HepG2 (cell line): ENCODE data around the gene CLPTM1L. TPM values are rescaled to one million over a fixed set of nuclear protein-coding genes. Genes with fewer than 3 reads are reported as not detected.

Source experiments
- ATAC-seq: fragments of 200-7000 bp; cut with Tn5 transposase; 3 replicates; pipeline ENCODE4 v1.9.1; 2020; ENCODE audit warnings: mild to moderate bottlenecking, moderate library complexity
- BruUV-seq: library from RNA; stranded (reverse); fragments of 400-500 nt; replicated peaks from 2 replicates; lab custom pipeline; 2021; lab: Mats Ljungman, UMichigan
- CTCF ChIA-PET: fragments of 300-600 bp; formaldehyde crosslinking; extraction: SDS; loops from one replicate; lab custom pipeline; 2021; ENCODE audit warnings: low total read pairs, inconsistent platforms, low intra/inter-chr PET ratio; lab: Yijun Ruan, JAX
- POLR2A ChIA-PET: fragments of 350-600 bp; sonication (Branson Sonifier 250); formaldehyde crosslinking; loops from one replicate; lab custom pipeline; 2020; ENCODE audit warnings: antibody characterized with exemption, inconsistent platforms; lab: Yijun Ruan, JAX
- DNase-seq: peaks from one replicate; pipeline ENCODE4 v3.0.0-alpha.2; 2015; ENCODE audit warnings: low spot score
- FAIRE-seq: peaks from 3 replicates; lab custom pipeline; 2011; peaks lifted over from hg19 to GRCh38; lab: Jason Lieb, UNC
- H2AFZ ChIP-seq: one replicate; pipeline ENCODE4 v1.6.1; 2011; ENCODE audit warnings: low read length, inconsistent platforms
- H3K27ac ChIP-seq: fragments of 300-600 bp; 3 replicates; pipeline ENCODE4 v1.8.0; 2011; ENCODE audit warnings: mixed run types, mild to moderate bottlenecking, mixed read lengths, low read length, inconsistent platforms; ENCODE audit not compliant: insufficient read depth; ENCODE audit errors: extremely low read length
- H3K27me3 ChIP-seq, 2 experiments: fragments of 200-600 bp in 1 of 2; 2 replicates in 1 of 2; 3 replicates in 1 of 2; pipeline versions ENCODE4 v1.6.0 to v1.8.0; 2011; ENCODE audit warnings: low read length in 2 of 2, mild to moderate bottlenecking in 2 of 2, moderate library complexity in 2 of 2, inconsistent platforms in 1 of 2; ENCODE audit not compliant: insufficient read depth in 2 of 2, control insufficient read depth in 1 of 2
- H3K36me3 ChIP-seq, 2 experiments: fragments of 200-600 bp in 1 of 2; replicated peaks in 1 of 2; 2 replicates in 1 of 2; 3 replicates in 1 of 2; pipeline versions ENCODE4 v1.5.1 to v1.8.0; 2011; ENCODE audit warnings: low read length in 2 of 2, inconsistent platforms in 1 of 2; ENCODE audit not compliant: insufficient read depth in 2 of 2, control insufficient read depth in 1 of 2
- H3K4me1 ChIP-seq: 2 replicates; pipeline ENCODE4 v1.5.1; 2012; ENCODE audit warnings: low read length, inconsistent platforms; ENCODE audit not compliant: insufficient read depth
- H3K4me2 ChIP-seq: 2 replicates; pipeline ENCODE4 v1.6.0; 2011; ENCODE audit warnings: low read depth, low read length, inconsistent platforms
- H3K4me3 ChIP-seq, 3 experiments: fragments of 200-600 bp in 1 of 3; sonication (generic), shearing (Covaris generic) in 1 of 3; replicated peaks in 1 of 3; 2 replicates each; pipeline ENCODE4 v1.5.1; 2011 to 2016; ENCODE audit warnings: low read length in 3 of 3, inconsistent platforms in 2 of 3, low read depth in 2 of 3, mild to moderate bottlenecking in 2 of 3, control low read depth in 1 of 3, mixed read lengths in 1 of 3; ENCODE audit not compliant: insufficient read depth in 1 of 3
- H3K79me2 ChIP-seq: one replicate; pipeline ENCODE4 v1.6.1; 2011; ENCODE audit warnings: low read length, inconsistent platforms; ENCODE audit not compliant: insufficient read depth
- H3K9ac ChIP-seq: 2 replicates; pipeline ENCODE4 v1.6.0; 2011; ENCODE audit warnings: mild to moderate bottlenecking, low read depth, low read length, inconsistent platforms; ENCODE audit not compliant: insufficient read depth
- H3K9me3 ChIP-seq: 2 replicates; pipeline ENCODE4 v1.5.1; 2012; ENCODE audit warnings: mild to moderate bottlenecking, low read length
- H4K20me1 ChIP-seq: 2 replicates; pipeline ENCODE4 v1.6.0; 2011; ENCODE audit warnings: inconsistent platforms, mild to moderate bottlenecking, low read length, moderate library complexity; ENCODE audit not compliant: insufficient read depth
- CCDC6 ChIP-seq: sonication (generic); formaldehyde crosslinking; IDR thresholded peaks from 2 replicates; pipeline ENCODE4 v1.8.1; 2022; ENCODE audit warnings: mild to moderate bottlenecking, missing genetic modification reagents, moderate library complexity
- EP300 ChIP-seq, 3 experiments: sonication (generic) in 1 of 3; formaldehyde crosslinking in 1 of 3; IDR thresholded peaks; 2 replicates each; pipeline versions ENCODE4 v1.5.1 to v1.6.1; 2011 to 2020; ENCODE audit warnings: low read depth in 2 of 3, low read length in 2 of 3, borderline replicate concordance in 1 of 3, improper control_type of control experiment in 1 of 3, mild to moderate bottlenecking in 1 of 3, missing genetic modification reagents in 1 of 3, moderate library complexity in 1 of 3
- FOSL2 ChIP-seq: sonication (generic); formaldehyde crosslinking; IDR thresholded peaks from 2 replicates; pipeline ENCODE4 v1.4.0; 2020; ENCODE audit warnings: missing genetic modification reagents
- FOXA1 ChIP-seq, 2 experiments: fragments of 450-650 bp in 1 of 2; sonication (generic) in 1 of 2; formaldehyde crosslinking in 1 of 2; IDR thresholded peaks; 2 replicates each; pipeline versions ENCODE4 v1.4.0 to v1.6.1; 2016 to 2020; ENCODE audit warnings: missing genetic modification reagents in 1 of 2
- GATAD2A ChIP-seq: IDR thresholded peaks from 2 replicates; pipeline ENCODE4 v1.6.1; 2016
- HES4 ChIP-seq: sonication (generic); formaldehyde crosslinking; IDR thresholded peaks from 2 replicates; pipeline ENCODE4 v1.9.0; 2021; ENCODE audit warnings: mild to moderate bottlenecking, missing genetic modification reagents, borderline replicate concordance
- HOXA3 ChIP-seq: sonication (generic); formaldehyde crosslinking; IDR thresholded peaks from 2 replicates; pipeline ENCODE4 v1.5.0; 2020; ENCODE audit warnings: missing genetic modification reagents
- MTA3 ChIP-seq: sonication (generic); formaldehyde crosslinking; IDR thresholded peaks from 2 replicates; pipeline ENCODE4 v1.4.0; 2020; ENCODE audit warnings: missing genetic modification reagents
- NFATC3 ChIP-seq: sonication (generic); formaldehyde crosslinking; IDR thresholded peaks from 2 replicates; pipeline ENCODE4 v1.5.1; 2020; ENCODE audit warnings: mild to moderate bottlenecking, missing genetic modification reagents
- NR2C2 ChIP-seq: sonication (generic); formaldehyde crosslinking; IDR thresholded peaks from 2 replicates; pipeline ENCODE4 v1.4.0; 2020; ENCODE audit warnings: missing genetic modification reagents, mild to moderate bottlenecking, moderate library complexity, borderline replicate concordance
- NR2F1 ChIP-seq, 2 experiments: fragments of 450-650 bp in 1 of 2; formaldehyde crosslinking in 1 of 2; IDR thresholded peaks; 2 replicates each; pipeline versions ENCODE4 v1.5.0 to v1.6.1; 2016 to 2020; ENCODE audit warnings: mild to moderate bottlenecking in 1 of 2, missing compliant biosample characterization in 1 of 2, missing genetic modification reagents in 1 of 2, moderate library complexity in 1 of 2
- POLR2AphosphoS5 ChIP-seq: IDR thresholded peaks from 2 replicates; pipeline ENCODE4 v1.6.1; 2012; ENCODE audit warnings: low read depth, low read length
- RAD21 ChIP-seq: fragments of 450-650 bp; formaldehyde crosslinking; IDR thresholded peaks from 2 replicates; pipeline ENCODE4 v1.5.0; 2020; ENCODE audit warnings: mild to moderate bottlenecking
- RARA ChIP-seq: IDR thresholded peaks from 2 replicates; pipeline ENCODE4 v1.6.1; 2016; ENCODE audit warnings: missing genetic modification reagents, missing compliant biosample characterization
- RBFOX2 ChIP-seq: fragments of 200-400 bp; formaldehyde crosslinking; IDR thresholded peaks from 2 replicates; pipeline ENCODE4 v1.6.1; 2017; ENCODE audit warnings: low read depth, mild to moderate bottlenecking, low read length
- TGIF2 ChIP-seq: IDR thresholded peaks from 2 replicates; pipeline ENCODE4 v1.6.1; 2016; ENCODE audit warnings: control low read depth, missing compliant biosample characterization
- ZNF225 ChIP-seq: sonication (generic); formaldehyde crosslinking; IDR thresholded peaks from 2 replicates; pipeline ENCODE4 v1.4.0; 2020; ENCODE audit warnings: mild to moderate bottlenecking, missing genetic modification reagents
- ZNF850 ChIP-seq: sonication (generic); formaldehyde crosslinking; conservative IDR thresholded peaks from 2 replicates; pipeline ENCODE4 v1.9.0; 2021; ENCODE audit warnings: mild to moderate bottlenecking, missing genetic modification reagents
- ZSCAN31 ChIP-seq: sonication (generic); formaldehyde crosslinking; IDR thresholded peaks from 2 replicates; pipeline ENCODE4 v1.5.0; 2020; ENCODE audit warnings: low read depth, mild to moderate bottlenecking, missing genetic modification reagents
- WGBS: methylation state at CpG from one replicate; pipeline ENCODE4 v1.1.6; 2017; ENCODE audit warnings: low lambda C conversion rate; 5-methylcytosine and 5-hydroxymethylcytosine counted together
- in situ Hi-C: cut with HindIII; loops from 2 replicates; pipeline ENCODE4 v1.10.0; 2017; ENCODE audit warnings: low pct_unique_long_range_greater_than_20kb; ENCODE audit not compliant: extremely low pct_ligation_motif_present
- intact Hi-C: fragments of 100-400 bp; cut with micrococcal nuclease; formaldehyde crosslinking; loops from one replicate; pipeline ENCODE4 v1.10.0; 2022; ENCODE audit not compliant: unreplicated experiment
- polyA plus RNA-seq, 8 experiments: library from polyadenylated mRNA; depleted of rRNA in 3 of 8; stranded (reverse) in 7 of 8; unstranded in 1 of 8; fragments of >200 nt; fragmentation: Illumina TruSeq in 4 of 8; extraction: Trizol in 4 of 8; gene quantifications; 2 replicates each; pipeline versions ENCODE4 v1.2.1 to v1.2.3, GENCODE V29; 2011 to 2016; ENCODE audit warnings: low read depth in 4 of 8, missing spikeins in 1 of 8, mixed read lengths in 1 of 8; ENCODE audit not compliant: insufficient read depth in 1 of 8
- total RNA-seq, 5 experiments: library from RNA; depleted of rRNA; stranded (reverse); fragments of >200 nt; fragmentation: Illumina TruSeq; extraction: Trizol; gene quantifications; 2 replicates each; pipeline ENCODE4 v1.2.3, GENCODE V29; 2016; ENCODE audit warnings: low read depth in 1 of 5
- TF ChIP-seq, protein P1 (sequence below): sonication (generic); formaldehyde crosslinking; IDR thresholded peaks from 2 replicates; pipeline ENCODE4 v1.4.0; 2020; ENCODE audit warnings: mild to moderate bottlenecking, missing genetic modification reagents
- TF ChIP-seq, protein P2 (sequence below): sonication (generic); formaldehyde crosslinking; conservative IDR thresholded peaks from 2 replicates; pipeline ENCODE4 v1.8.1; 2023; ENCODE audit warnings: missing genetic modification reagents
- TF ChIP-seq, protein P3 (sequence below): sonication (generic); formaldehyde crosslinking; IDR thresholded peaks from 2 replicates; pipeline ENCODE4 v1.4.0; 2020; ENCODE audit warnings: low read depth, mild to moderate bottlenecking, missing genetic modification reagents

CLPTM1L gene
- total and polyA plus RNA-seq, 2 of the 13 experiments (the other 11 are each of a cell fraction or from before 2014, with no cell fraction given), result 80.3 to 124 TPM

GRCh38 chr5:1295650-1296037 is 49.3 kb downstream of the CLPTM1L start:
- FAIRE-seq, result no peak
- H3K4me3 ChIP-seq, result peak overlapping the region in 1 of 3 experiments; percentile 68; a peak in 1 of 6 replicates
- no peak overlapping the region for H3K9ac ChIP-seq
- ChIA-PET CTCF (no interaction called here), POLR2A (interaction anchor here (1.0 kb wide), 1 partner anchor 31 kb away, joined by 5 read pairs; no protein-coding TSS in a partner anchor)
- peaks cover 18% of the 10 kb centered on the region for H3K4me1 ChIP-seq
- H3K36me3 ChIP-seq, result no peaks in the 10 kb centered on the region
- no peak overlapping the region for H3K27ac ChIP-seq
- peak; percentile 57 for ATAC-seq
- H3K27me3 ChIP-seq, result peaks cover 10 to 47% of the 10 kb centered on the region in 2 experiments; a peak in 4 of 5 replicates
- H4K20me1 ChIP-seq, result no peaks in the 10 kb centered on the region
- H2AFZ ChIP-seq, result no peak overlapping the region
- DNase-seq, result no peak
- no peaks in the 10 kb centered on the region for H3K9me3 ChIP-seq
- in situ Hi-C loops, result no loop called here
- H3K79me2 ChIP-seq, result no peaks in the 10 kb centered on the region
- intact Hi-C loops, result no loop called here
- no TSS peak for BruUV-seq
- 59% methylated on average over 7 of the region's 22 CpGs for WGBS
- H3K4me2 ChIP-seq, result peak overlapping the region; percentile 43; the same call in 1 of the 2 replicates
- TF ChIP-seq FOSL2 (CRISPR knock-in tag), result no peak
- TF ChIP-seq, protein P1, sequence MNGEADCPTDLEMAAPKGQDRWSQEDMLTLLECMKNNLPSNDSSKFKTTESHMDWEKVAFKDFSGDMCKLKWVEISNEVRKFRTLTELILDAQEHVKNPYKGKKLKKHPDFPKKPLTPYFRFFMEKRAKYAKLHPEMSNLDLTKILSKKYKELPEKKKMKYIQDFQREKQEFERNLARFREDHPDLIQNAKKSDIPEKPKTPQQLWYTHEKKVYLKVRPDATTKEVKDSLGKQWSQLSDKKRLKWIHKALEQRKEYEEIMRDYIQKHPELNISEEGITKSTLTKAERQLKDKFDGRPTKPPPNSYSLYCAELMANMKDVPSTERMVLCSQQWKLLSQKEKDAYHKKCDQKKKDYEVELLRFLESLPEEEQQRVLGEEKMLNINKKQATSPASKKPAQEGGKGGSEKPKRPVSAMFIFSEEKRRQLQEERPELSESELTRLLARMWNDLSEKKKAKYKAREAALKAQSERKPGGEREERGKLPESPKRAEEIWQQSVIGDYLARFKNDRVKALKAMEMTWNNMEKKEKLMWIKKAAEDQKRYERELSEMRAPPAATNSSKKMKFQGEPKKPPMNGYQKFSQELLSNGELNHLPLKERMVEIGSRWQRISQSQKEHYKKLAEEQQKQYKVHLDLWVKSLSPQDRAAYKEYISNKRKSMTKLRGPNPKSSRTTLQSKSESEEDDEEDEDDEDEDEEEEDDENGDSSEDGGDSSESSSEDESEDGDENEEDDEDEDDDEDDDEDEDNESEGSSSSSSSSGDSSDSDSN (CRISPR knock-in tag), result peak; percentile 17; the same call in 1 of the 2 replicates
- TF ChIP-seq POLR2AphosphoS5, result no peak
- TF ChIP-seq FOXA1 (IDR thresholded peaks at IDR 0.05), result no peak
- TF ChIP-seq FOXA1 (CRISPR knock-in tag; IDR thresholded peaks at IDR 0.05), result no peak
- no peak for TF ChIP-seq HES4 (CRISPR knock-in tag)
- no peak for TF ChIP-seq GATAD2A (CRISPR knock-in tag)
- no peak for TF ChIP-seq ZNF850 (CRISPR knock-in tag)
- no peak for TF ChIP-seq CCDC6 (CRISPR knock-in tag)
- TF ChIP-seq NR2F1 (CRISPR knock-in tag; IDR thresholded peaks at IDR 0.05), result no peak
- no peak for TF ChIP-seq ZNF225 (CRISPR knock-in tag)
- TF ChIP-seq TGIF2 (CRISPR knock-in tag), result no peak
- TF ChIP-seq MTA3 (CRISPR knock-in tag), result no peak
- no peak for TF ChIP-seq ZSCAN31
- TF ChIP-seq NFATC3 (CRISPR knock-in tag), result no peak
- TF ChIP-seq RAD21 (CRISPR knock-in tag), result no peak
- TF ChIP-seq HOXA3, result no peak
- no peak for TF ChIP-seq RBFOX2
- no peak for TF ChIP-seq EP300 (IDR thresholded peaks at IDR 0.05; ENCODE audit: low read depth in 2 of 2, low read length in 2 of 2)
- no peak for TF ChIP-seq EP300 (CRISPR knock-in tag; IDR thresholded peaks at IDR 0.05; ENCODE audit: borderline replicate concordance)
- peak; percentile 63 for TF ChIP-seq RARA (CRISPR knock-in tag)
- TF ChIP-seq, protein P2, sequence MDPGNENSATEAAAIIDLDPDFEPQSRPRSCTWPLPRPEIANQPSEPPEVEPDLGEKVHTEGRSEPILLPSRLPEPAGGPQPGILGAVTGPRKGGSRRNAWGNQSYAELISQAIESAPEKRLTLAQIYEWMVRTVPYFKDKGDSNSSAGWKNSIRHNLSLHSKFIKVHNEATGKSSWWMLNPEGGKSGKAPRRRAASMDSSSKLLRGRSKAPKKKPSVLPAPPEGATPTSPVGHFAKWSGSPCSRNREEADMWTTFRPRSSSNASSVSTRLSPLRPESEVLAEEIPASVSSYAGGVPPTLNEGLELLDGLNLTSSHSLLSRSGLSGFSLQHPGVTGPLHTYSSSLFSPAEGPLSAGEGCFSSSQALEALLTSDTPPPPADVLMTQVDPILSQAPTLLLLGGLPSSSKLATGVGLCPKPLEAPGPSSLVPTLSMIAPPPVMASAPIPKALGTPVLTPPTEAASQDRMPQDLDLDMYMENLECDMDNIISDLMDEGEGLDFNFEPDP (CRISPR knock-in tag), result 0 out of 2 replicates have a peak, but pooled peaks have one; percentile 57
- TF ChIP-seq, protein P3, sequence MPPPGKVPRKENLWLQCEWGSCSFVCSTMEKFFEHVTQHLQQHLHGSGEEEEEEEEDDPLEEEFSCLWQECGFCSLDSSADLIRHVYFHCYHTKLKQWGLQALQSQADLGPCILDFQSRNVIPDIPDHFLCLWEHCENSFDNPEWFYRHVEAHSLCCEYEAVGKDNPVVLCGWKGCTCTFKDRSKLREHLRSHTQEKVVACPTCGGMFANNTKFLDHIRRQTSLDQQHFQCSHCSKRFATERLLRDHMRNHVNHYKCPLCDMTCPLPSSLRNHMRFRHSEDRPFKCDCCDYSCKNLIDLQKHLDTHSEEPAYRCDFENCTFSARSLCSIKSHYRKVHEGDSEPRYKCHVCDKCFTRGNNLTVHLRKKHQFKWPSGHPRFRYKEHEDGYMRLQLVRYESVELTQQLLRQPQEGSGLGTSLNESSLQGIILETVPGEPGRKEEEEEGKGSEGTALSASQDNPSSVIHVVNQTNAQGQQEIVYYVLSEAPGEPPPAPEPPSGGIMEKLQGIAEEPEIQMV (CRISPR knock-in tag), result no peak
- TF ChIP-seq NR2C2 (CRISPR knock-in tag), result peak; percentile 54; the same call in 1 of the 2 replicates
